Fibroblast of skin of right quadriceps (primary cell): ENCODE results near the gene PTH1R.
"Not testable (repeated sequence)": the region's sequence is repeated elsewhere in the genome, so short reads cannot be mapped to it uniquely, and the experiment has no call there.

Experiments
- DNase-seq: peaks from one replicate; pipeline ENCODE4 v3.0.0-alpha.2; 2013

PTH1R gene

DNA sequence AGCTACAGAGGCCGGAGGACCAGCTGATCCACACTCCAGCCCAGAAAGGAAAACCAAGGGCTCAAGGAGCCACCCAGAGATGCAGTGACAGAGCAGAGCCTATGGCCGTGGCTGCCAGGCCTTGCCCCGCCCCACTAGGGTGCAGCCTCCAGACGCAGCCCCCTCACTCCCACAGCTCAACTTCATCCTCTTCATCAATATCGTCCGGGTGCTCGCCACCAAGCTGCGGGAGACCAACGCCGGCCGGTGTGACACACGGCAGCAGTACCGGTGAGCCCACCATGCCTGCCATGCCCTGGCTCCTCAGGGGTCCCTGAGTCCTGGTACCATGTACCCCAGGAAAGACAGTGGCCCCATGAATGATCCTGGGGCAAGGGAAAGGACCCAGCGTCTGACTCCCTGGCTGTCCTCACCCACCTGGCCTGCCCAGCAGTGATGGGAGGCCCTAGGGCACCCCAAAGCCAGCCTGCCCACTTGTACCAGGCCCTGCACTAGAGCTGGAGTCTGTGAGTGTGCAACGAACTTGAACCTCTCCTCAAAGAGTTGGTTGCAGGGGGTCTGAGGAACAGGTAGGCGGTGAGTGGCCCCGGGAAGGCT lies 24.2 kb downstream of the PTH1R start:
- no peak for DNase-seq

DNA sequence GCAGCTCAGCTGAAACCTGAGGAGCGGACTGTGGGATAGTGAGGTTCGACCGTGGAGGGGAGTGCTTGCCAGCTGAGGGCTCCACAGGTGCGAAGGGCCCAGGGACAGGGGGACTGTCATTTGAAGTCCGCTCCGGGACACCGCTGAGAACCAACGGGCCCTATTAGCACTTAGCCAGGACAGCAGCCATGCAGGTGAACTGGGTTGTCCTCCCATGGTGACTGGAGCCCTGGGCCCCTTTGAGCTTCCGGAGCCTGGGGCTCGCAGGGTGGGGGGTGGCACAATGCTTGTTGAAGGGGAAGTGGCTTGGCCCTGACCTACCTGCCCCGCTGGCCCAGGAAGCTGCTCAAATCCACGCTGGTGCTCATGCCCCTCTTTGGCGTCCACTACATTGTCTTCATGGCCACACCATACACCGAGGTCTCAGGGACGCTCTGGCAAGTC lies 24.7 kb downstream of the PTH1R start:
- DNase-seq = no peak

GRCh38 chr3:46903341-46904302 lies 26.1 kb downstream of the PTH1R start:
- DNase-seq = peak; percentile 63

GRCh38 chr3:46904303-46905212 lies 27.0 kb downstream of the PTH1R start:
- DNase-seq = no peak

DNA sequence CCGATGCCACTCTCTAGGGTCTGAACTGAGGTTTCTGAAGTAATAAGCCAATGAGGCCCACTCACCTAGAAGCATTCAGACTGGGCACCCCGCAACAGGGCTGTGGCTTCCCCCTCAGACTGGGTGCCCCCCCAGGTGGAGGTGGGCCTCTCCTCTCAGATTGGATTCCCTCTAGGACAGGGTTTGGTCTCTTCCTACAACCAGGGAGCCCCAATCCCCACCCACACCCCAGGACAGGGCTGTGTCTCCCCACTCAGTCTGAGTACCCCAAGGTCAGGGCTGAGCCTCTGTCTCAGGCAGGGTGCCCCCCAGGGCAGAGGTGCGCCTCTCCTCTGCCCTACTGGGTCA lies 27.7 kb downstream of the PTH1R start:
- no peak for DNase-seq

- DNase-seq = no peak
These were observed 28.3 kb downstream of the PTH1R start for GRCh38 chr3:46905661-46906451.

- no peak for DNase-seq
These were observed 29.0 kb downstream of the PTH1R start for GRCh38 chr3:46906471-46907058.

- no peak for DNase-seq
These were observed 29.8 kb downstream of the PTH1R start for GRCh38 chr3:46907271-46907670.

- DNase-seq = no peak
These were observed 30.4 kb downstream of the PTH1R start for GRCh38 chr3:46907960-46908293.

DNA sequence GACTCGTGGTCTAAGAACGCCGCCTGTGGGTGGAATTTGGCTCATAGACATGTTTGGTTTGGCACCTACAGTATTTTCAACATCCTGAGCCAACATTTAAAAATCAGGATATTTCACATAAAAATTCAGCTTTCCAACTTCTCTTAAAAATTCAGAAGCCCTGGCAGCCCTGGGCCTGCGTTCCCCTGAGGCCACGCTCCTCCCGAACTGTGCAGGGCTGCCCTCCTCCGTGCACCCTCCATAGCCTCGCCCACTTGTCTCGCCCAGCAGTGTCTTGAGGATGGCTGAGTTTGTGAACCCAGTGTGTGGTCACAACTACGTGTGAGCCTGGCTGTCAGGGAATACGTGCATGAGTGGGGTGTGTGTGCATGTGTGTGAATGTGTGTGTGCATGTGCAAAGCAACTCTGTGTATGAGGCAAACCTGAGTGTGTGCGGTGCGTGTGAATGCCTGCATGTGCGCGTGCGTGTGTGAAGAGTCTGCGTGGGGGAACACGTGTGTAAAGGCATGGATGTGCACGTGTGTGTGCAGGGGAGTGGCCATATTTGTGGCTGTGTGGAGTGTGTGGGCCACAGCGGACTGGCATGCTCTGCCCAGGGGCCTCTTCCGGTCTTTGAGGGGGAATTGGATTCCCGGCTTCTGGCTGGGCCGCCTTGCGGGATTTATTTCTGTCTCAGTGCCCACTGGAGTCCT lies 30.9 kb downstream of the PTH1R start:
- DNase-seq = peak; percentile 54

DNA sequence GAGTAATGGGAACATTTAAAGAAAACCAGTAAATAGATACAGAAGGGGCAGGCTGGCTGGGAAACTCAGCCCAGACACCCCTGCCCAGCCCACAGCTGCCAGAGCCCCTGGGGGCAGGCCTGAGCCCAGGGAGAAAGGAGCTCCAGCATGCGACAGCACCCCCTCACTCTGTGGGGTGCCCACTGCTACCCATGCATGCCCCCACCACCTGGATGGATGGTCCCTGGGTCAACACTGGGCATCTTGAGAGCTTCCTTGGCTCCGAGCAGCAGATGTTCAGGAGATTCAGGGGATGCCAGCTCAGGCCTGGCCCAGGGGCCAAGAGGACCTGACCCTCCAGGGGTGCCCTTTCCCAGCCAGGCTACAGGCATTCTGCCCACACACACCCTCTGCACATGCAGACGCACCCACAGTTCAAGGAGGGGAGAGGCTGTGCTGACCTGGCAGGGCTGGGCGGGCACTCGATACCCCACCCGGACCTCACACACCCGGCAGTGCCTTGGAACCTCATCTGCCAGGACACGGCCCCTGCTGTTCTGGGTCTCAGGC lies 31.5 kb downstream of the PTH1R start:
- no peak for DNase-seq

DNA sequence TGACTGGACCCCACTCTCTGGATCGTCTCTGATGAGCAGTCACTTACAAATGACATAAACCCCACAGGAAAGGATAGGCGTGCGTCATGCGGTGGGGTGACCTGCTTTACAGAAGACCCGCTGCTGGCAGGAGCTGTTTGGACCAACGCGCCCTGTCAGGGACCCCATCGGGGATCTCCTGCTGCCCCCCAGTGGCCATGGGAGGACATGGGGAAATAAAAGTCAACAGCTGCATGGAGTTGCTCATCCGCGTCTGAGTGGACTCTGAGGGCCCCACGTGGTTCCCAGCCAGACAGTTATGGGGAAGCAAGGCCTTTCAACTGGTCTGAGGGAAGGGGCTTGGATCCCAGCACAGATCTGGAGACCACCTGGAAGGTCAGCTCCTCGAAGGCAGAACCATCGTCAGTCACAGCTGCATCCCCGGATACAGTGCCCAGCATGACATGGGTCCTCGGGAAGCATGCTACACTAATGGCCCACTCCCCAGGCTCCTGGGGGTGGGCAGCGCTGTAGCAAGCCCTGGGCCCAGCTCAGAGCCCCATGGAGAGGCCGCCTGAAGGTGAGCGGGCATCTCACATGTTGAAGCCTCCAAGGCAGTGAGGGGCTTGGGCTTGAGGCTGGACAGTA lies 32.1 kb downstream of the PTH1R start:
- DNase-seq = peak; percentile 86

DNA sequence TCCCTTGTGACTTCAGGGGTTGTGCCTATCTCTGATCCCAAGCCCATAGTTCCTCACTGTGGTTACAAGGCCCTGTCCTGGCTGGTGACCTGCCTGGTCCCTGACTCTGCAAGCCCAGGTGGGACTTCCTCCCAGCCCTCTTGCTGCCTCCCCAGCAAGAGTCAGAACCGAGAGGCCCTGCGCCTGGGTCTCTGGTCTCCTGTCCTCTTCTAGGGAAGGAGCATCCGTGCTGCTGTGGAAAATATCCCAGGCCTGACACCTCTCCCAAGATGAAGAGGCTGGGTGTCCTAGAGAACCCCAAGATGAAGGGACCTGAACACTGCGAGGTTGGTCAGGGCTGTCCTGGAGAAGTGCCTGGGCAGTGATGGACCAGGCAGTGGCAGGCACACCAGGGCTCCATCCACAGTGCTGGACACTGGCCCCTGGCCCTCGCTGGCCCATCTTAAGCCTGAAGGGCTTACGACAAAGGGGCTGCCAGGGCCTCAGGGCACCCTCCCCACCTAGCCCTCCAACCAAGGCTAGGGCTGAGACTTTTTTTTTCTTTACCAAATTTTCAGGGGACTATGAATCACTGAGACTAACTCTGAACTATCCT lies 32.7 kb downstream of the PTH1R start:
- no peak for DNase-seq

- not testable (repeated sequence) for DNase-seq
These were observed 33.4 kb downstream of the PTH1R start for GRCh38 chr3:46910914-46911313.

DNA sequence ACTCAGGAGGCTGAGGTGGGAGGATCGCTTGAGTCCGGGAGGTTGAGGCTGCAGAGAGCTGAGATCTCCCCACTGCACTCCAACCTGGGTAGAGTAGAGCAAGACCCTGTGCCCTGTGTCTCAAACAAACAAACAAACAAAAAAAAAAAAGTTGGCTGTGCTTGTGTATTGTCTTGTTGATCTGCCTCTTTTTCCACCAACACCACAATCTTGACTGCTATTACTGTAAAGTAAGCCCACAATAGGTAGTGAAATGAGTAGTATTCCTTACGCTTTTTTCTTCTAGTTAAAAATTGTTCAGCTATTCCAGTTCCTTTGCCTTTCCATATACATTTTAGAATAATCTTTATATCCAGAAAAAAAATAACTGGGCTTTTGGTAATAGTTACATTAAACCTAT lies 35.5 kb downstream of the PTH1R start:
- no peak for DNase-seq

DNA sequence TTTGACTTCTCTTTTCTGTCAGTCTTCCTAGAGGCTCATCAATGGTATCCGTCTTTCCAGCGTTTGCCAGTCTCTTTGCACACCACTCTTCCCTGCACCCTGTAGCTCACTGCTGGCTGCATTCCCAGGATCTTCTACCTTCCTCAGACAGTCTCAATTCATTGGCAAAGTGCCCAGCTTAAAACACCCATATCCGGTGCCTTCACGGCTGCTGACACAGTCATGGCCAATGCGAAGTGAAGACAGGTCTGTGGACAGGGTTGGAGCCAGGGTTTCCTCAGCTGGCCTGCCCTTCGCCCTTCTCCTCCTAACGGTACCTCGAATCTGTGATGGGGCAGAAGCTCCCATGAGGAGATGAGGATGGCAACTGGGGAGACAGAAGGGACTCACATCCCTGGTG lies 36.1 kb downstream of the PTH1R start:
- peak; percentile 76 for DNase-seq

GRCh38 chr3:46914849-46915248 lies 37.3 kb downstream of the PTH1R start:
- no peak for DNase-seq

GRCh38 chr3:46915297-46915822 lies 37.8 kb downstream of the PTH1R start:
- no peak for DNase-seq

DNA sequence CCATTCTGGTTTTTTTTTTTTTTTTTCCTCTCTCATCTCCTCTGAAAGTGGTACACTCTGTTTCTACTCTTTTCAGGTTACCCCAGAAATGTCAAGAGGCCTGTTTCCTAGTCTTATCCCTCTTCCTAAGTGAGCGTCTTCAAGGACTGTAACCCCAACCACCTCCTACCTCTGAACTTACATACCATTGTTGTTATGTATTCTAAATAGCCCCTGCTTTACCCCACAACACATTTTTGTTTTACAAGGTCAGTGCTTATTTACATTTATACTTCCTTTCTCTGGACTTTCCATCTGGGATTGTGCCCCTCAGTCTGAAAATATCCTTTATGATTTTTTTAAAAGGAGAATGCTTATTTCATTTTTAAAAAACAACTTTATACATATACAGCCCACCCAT lies 38.8 kb downstream of the PTH1R start:
- DNase-seq = no peak

DNA sequence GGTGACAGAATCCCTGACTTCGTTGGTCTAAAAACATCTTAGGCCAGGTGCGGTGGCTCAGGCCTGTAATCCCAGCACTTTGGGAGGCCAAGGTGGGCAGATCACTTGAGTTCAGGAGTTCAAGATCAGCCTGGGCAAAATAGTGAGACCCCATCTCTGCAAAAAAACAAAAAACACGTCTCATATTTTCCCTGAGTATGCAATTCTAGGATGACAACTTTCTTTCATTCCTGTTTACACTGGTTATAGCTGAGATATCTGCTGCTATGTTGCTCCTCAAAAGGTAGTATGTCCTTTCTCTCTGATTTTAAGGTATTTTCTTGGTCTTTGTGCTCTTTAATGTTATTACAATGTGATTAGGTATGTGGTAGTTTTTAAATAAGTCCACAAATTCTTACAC lies 39.3 kb downstream of the PTH1R start:
- DNase-seq = no peak
